Measurements from ENCODE around the gene FAM111B.
"Not testable (repeated sequence)": the region's sequence is repeated elsewhere in the genome, so short reads cannot be mapped to it uniquely, and the experiment has no call there.

The FAM111B gene, protein sequence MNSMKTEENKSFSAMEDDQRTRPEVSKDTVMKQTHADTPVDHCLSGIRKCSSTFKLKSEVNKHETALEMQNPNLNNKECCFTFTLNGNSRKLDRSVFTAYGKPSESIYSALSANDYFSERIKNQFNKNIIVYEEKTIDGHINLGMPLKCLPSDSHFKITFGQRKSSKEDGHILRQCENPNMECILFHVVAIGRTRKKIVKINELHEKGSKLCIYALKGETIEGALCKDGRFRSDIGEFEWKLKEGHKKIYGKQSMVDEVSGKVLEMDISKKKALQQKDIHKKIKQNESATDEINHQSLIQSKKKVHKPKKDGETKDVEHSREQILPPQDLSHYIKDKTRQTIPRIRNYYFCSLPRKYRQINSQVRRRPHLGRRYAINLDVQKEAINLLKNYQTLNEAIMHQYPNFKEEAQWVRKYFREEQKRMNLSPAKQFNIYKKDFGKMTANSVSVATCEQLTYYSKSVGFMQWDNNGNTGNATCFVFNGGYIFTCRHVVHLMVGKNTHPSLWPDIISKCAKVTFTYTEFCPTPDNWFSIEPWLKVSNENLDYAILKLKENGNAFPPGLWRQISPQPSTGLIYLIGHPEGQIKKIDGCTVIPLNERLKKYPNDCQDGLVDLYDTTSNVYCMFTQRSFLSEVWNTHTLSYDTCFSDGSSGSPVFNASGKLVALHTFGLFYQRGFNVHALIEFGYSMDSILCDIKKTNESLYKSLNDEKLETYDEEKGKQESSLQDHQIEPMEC

DNA sequence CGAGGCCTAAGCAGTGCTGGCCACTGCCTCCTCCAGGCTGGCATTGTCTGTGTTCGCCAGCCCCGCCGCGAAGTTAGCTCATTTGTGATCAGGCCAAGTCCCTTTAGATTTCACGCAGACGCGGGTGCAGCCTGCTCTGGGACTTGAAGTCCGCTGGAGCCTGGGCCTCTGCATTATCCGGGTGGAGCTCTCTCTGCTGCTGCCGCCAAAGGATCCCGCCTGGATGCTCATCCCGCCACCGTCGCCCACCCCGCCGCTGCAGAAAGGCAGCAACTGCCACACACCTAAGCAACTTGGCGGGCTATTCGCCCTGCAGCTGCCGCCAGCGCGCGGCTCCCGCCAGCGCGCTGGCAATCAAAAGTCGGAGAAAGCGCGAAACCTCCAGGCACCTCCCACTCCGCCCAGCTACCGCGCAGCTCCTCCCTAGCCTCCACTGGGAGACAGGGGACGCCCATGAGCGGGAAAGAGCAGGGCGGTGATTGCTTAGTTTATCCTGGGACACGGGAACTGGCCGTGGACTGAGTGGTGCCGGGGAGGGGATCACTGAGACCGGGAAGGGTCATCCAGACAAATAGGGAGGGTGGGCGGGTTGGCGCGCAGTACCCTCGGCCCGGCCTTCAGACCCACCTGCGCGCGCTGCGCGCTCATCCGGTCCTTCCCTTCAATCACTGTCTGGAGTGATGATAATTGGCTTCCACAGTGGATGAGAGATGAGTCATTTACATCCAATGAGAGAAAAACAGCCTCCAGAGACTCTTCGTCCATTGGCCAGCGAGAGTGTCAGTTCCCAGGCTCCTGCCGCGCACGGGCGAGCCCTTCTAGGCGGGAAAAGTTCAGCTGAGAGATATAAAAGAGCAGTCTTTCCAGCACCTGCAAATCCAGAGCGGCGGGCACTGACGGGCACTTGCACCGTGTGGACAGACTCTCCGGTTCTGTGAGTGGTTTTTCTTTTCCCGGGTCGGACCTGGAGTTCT is at the start of gene FAM111B:
FAM111B (plus strand) TSS at position 875 of the 974 bp plus-strand sequence. CDS start 2,389 bp downstream, outside the sequence.
- peak in 54 of 56 donors; percentile 14 to 87 (median 66) for DNase-seq

- peak in 47 of 56 donors; percentile 2 to 80 (median 35) for DNase-seq
These were observed 48.7 kb upstream of the FAM111B start for GRCh38 chr11:59058120-59059033.

DNA sequence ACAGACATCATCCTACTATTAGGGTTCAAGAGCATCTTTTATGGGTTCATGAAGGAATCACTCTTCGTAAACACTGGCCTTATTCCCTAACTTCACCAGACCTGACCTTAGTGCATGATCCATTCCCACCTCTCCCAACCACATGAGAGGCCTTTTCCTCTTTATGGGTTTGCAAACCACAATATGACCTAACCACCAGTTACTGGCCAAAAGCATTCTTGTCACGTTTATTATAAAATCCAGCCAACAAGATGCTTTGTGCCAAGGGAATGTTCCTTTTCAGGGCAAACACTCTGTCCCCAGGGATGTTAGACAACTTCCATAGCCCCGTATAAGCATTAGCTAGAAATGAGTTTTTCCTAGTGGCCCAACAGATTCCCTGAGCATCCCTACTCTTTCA is 46.9 kb upstream of the FAM111B start:
- not testable (repeated sequence) for DNase-seq

DNA sequence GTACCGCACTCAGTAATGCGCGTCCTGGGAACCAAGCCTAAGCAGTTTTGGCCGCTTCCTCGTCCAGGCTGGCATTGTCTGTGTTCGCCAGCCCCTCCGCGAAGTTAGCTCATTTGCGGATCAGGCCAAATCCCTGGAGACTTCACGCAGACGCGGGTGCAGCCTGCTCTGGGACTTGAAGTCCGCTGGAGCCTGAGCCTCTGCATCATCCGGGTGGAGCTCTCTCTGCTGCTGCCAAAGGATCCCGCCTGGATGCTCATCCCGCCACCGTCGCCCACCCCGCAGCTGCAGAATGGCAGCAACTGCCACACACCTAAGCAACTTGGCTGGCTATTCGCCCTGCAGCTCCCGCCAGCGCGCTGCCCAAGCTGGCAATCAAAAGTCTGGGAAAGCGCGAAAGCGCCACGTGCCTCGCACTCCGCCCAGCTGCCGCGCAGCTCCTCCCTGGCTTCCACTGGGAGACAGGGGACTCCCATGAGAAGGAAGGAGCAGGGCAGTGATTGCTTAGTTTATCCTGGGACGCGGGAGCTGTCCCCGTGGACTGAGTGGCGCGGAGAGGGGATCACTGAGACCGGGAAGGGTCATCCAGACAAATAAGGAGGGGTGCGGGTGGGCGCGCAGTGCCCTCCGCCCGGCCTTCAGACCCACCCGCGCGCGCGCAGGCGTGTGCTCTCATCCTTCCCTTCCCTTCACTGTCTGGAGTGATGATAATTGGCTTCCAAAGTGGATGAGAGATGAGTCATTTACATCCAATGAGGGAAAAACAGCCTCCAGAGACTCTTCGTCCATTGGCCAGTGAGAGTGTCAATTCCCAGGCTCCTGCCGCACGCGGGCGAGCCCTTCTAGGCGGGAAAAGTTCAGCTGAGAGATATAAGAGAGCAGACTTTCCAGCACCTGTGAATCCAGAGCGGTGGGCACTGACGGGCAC is 44.2 kb upstream of the FAM111B start:
- DNase-seq, result peak in 4 of 56 donors; percentile 4 to 16 (median 12)

- DNase-seq, result not testable (repeated sequence)
These were observed 42.9 kb upstream of the FAM111B start for GRCh38 chr11:59063996-59064727.

DNA sequence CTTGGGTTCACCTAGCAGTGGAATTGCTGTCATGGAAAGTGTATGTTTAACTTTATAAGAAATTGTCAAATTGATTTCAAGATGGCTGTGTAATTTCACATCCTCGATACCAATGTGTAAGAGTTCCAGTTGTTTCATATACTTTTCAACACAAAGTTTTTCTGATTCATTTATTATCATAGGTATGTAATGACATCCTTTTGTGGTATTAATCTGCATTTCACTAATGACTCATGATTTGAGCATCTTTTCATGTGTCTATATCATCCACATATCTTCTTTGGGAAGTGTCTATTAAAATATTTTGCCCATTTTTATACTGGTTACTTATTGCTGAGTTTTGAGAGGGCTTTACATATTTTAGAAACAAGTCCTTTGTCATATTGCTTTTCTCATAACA is 38.0 kb upstream of the FAM111B start:
- DNase-seq, result no peak

GRCh38 chr11:59076876-59077571 is 30.0 kb upstream of the FAM111B start:
- no peak for DNase-seq

GRCh38 chr11:59078435-59078834 is 28.6 kb upstream of the FAM111B start:
- no peak for DNase-seq

GRCh38 chr11:59079086-59079485 is 28.0 kb upstream of the FAM111B start:
- DNase-seq, result no peak

- DNase-seq, result not testable (repeated sequence)
These were observed 26.6 kb upstream of the FAM111B start for GRCh38 chr11:59080421-59080820.

DNA sequence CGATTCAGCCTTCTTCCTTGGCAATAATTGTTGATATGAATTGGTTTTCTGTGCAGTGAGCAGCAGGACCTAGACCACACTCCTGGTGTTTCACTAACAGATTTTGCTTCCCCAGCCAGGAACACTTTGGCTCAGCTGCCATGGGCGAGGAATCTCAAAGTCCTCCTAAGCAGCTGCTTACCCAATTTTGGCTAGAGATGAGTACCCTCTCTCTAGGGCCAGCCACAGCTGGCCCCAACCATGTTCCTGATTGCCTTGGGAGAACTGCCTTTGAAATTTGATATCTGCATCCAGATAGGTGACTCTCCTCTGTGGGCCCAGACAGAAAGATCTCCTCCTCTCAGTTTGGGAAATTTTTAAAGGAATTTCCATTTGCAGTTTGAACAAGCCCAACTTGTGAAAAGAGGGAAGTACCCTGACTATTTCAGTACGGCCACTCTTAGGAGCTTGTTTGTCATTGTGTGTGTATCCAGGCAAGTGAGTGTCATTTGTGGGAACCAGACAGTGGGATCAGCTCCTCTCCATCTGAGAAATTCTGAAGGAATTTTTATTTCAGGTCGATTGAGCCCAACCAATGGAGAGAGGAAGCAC is 25.5 kb upstream of the FAM111B start:
- DNase-seq, result not testable (repeated sequence)

GRCh38 chr11:59086007-59086406 is 21.0 kb upstream of the FAM111B start, which contains the start of gene GLYATL1B:
TSS of gene GLYATL1B (plus strand) at chr11:59086307. CDS start at chr11:59086307, 0 bp downstream.
- not testable (repeated sequence) for DNase-seq

DNA sequence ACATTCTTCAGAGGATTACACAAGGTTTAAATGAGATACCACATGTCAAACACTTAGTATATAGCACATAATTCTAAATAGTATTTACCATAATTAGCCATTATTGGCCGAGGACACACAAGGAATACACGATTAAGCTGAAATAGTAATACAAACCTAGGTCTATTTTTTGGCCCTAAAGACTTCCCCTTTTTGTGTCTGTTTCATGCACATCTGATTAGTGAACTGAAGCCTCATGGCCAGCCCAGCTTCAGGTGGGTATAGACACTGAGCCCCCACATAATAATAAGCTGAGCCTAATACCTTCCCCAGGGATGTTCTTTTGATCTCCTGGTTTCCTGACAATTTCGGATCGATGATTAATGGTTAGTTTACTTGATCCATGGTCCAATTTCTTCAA is 18.9 kb upstream of the FAM111B start:
- no peak for DNase-seq

GRCh38 chr11:59093576-59093975 is 13.5 kb upstream of the FAM111B start:
- not testable (repeated sequence) for DNase-seq

GRCh38 chr11:59095225-59095624 is 11.8 kb upstream of the FAM111B start:
- not testable (repeated sequence) for DNase-seq

- not testable (repeated sequence) for DNase-seq
These were observed 11.0 kb upstream of the FAM111B start for GRCh38 chr11:59095972-59096575.
